ENCODE results near the gene PLEKHG7.
"Not testable (repeated sequence)": the region's sequence is repeated elsewhere in the genome, so short reads cannot be mapped to it uniquely, and the experiment has no call there.

The PLEKHG7 gene

GRCh38 chr12:92702754-92703679 lies at the start of gene PLEKHG7:
Gene PLEKHG7, plus strand, starts transcription at chr12:92702989. Its CDS starts 3,643 bp downstream, at chr12:92706632.
- no peak for DNase-seq (ENCODE audit: low read depth in 2 of 2)

GRCh38 chr12:92654256-92654655 lies 48.5 kb upstream of the PLEKHG7 start:
- DNase-seq (ENCODE audit: low read depth in 2 of 2), result not testable (repeated sequence)

GRCh38 chr12:92654929-92655328 lies 47.9 kb upstream of the PLEKHG7 start:
- DNase-seq (ENCODE audit: low read depth in 2 of 2), result no peak

- DNase-seq (ENCODE audit: low read depth in 2 of 2), result no peak
Measured at GRCh38 chr12:92656911-92657310, 45.9 kb upstream of the PLEKHG7 start.

GRCh38 chr12:92657770-92658169 lies 45.0 kb upstream of the PLEKHG7 start:
- no peak for DNase-seq (ENCODE audit: low read depth in 2 of 2)

GRCh38 chr12:92658611-92659010 lies 44.2 kb upstream of the PLEKHG7 start:
- DNase-seq (ENCODE audit: low read depth in 2 of 2), result no peak

GRCh38 chr12:92661269-92661668 lies 41.5 kb upstream of the PLEKHG7 start:
- no peak for DNase-seq (ENCODE audit: low read depth in 2 of 2)

- DNase-seq (ENCODE audit: low read depth in 2 of 2), result no peak
Measured at GRCh38 chr12:92665496-92665895, 37.3 kb upstream of the PLEKHG7 start.

GRCh38 chr12:92668739-92669138 lies 34.0 kb upstream of the PLEKHG7 start:
- DNase-seq (ENCODE audit: low read depth in 2 of 2), result no peak

- DNase-seq (ENCODE audit: low read depth in 2 of 2), result not testable (repeated sequence)
Measured at GRCh38 chr12:92671524-92671923, 31.3 kb upstream of the PLEKHG7 start.

- no peak for DNase-seq (ENCODE audit: low read depth in 2 of 2)
Measured at GRCh38 chr12:92673756-92674155, 29.0 kb upstream of the PLEKHG7 start.

- no peak for DNase-seq (ENCODE audit: low read depth in 2 of 2)
Measured at GRCh38 chr12:92674500-92674899, 28.3 kb upstream of the PLEKHG7 start.

GRCh38 chr12:92675092-92675865 lies 27.5 kb upstream of the PLEKHG7 start:
- DNase-seq (ENCODE audit: low read depth in 2 of 2), result no peak

GRCh38 chr12:92676710-92677109 lies 26.1 kb upstream of the PLEKHG7 start:
- DNase-seq (ENCODE audit: low read depth in 2 of 2), result no peak

- DNase-seq (ENCODE audit: low read depth in 2 of 2), result no peak
Measured at GRCh38 chr12:92690601-92691000, 12.2 kb upstream of the PLEKHG7 start.

GRCh38 chr12:92695056-92695455 lies 7.7 kb upstream of the PLEKHG7 start:
- DNase-seq (ENCODE audit: low read depth in 2 of 2), result no peak

- DNase-seq (ENCODE audit: low read depth in 2 of 2), result no peak
Measured at GRCh38 chr12:92695577-92695976, 7.2 kb upstream of the PLEKHG7 start.

- DNase-seq (ENCODE audit: low read depth in 2 of 2), result no peak
Measured at GRCh38 chr12:92696216-92696615, 6.6 kb upstream of the PLEKHG7 start.

GRCh38 chr12:92698474-92698873 lies 4.3 kb upstream of the PLEKHG7 start:
- no peak for DNase-seq (ENCODE audit: low read depth in 2 of 2)

- no peak for DNase-seq (ENCODE audit: low read depth in 2 of 2)
Measured at GRCh38 chr12:92701441-92701840, 1.3 kb upstream of the PLEKHG7 start.

GRCh38 chr12:92703786-92704185 lies 997 bp downstream of the PLEKHG7 start:
- DNase-seq (ENCODE audit: low read depth in 2 of 2), result no peak

GRCh38 chr12:92706594-92706993 lies 3.8 kb downstream of the PLEKHG7 start:
- no peak for DNase-seq (ENCODE audit: low read depth in 2 of 2)

- DNase-seq (ENCODE audit: low read depth in 2 of 2), result no peak
Measured at GRCh38 chr12:92707926-92708325, 5.1 kb downstream of the PLEKHG7 start.

Data from stimulated activated CD4-positive, alpha-beta T cell treated with anti-CD3 and anti-CD28 coated beads, Interleukin-4, amount 100 ng/mL, for 48 hours (primary cell).